ENCODE measurements around the gene KEAP1.

KEAP1 gene

DNA sequence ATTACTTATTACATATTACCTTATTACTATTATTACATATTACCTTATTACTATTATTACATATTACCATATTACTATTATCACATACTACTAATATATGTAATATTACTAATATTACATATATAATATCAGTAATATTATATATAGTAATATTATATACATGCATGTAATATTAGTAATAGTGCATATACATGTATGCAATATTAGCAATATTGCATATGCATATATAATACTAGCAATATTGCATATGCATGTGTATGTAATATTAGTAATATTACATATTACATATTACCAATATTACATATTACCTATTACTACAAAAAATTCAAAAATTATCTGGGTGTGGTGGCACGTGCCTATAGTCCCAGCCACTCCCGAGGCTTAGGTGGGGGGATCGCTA lies 60.5 kb downstream of the KEAP1 start:
- no peak for DNase-seq

DNA sequence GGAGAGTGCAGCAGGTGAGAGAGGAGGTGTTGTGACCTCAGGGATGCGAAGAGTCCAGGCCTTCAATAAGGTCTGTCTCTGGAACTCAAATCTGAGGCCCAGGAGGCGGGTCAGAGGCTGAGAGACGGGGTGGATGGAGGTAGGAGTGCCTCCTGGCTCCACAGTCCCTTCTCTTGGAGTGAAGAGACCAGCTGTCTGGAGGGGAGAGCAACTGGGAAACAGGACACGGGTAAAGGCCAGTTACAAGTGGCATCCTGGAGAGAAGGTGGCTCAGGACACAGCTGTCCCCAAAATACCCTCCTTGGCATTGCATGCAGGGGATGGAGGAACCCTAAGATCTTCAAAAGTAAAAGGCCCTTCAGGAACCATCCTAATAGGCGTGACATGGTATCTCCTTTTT lies 63.6 kb downstream of the KEAP1 start:
- DNase-seq, result no peak
